Measurements from ENCODE around the gene RCCD1. TPM values are rescaled to one million over a fixed set of nuclear protein-coding genes. Genes with fewer than 3 reads are reported as not detected.

Gene RCCD1
- total RNA-seq, 6 experiments from 2014 or later = 13.7 to 16.4 (median 14.2) TPM

DNA sequence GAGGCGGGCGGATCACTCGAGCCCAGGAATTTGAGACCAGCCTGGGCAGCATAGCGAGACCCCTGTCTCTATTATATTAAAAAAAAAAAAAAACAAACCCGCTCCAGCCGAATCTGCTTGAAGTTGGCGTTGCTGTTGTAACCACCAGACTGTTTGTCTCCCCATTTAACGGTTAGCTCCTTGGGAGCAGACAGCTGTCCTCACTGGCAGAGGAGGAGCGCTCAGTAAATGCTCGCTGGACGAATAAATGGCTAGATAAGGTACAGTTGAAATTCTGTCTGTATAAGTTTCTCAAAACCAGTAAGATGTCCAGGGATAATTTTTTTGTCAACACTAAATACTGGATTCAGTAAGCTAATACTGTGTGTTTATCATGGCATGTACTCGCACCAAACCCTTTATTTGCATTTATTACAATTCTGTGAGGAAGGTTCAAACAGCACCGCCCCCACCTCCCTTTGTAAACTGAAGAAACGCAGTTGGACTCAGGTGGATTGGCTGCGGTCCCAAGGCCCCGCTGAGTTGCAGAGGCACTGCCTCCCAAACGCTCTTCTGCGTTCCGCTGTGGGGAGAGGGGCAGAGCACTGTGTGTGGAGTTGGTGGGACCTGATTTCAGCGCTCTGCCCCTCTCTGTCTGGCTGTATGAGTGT lies 1.1 kb downstream of the RCCD1 start:
- H3K27ac Mint-ChIP-seq = peak overlapping the region; percentile 96
- H3K36me3 Mint-ChIP-seq (ENCODE audit: low read depth) = peaks cover 24% of the 10 kb centered on the region
- peaks cover 27% of the 10 kb centered on the region for H3K4me1 Mint-ChIP-seq (ENCODE audit: low read depth)
- TF ChIP-seq, protein P1, sequence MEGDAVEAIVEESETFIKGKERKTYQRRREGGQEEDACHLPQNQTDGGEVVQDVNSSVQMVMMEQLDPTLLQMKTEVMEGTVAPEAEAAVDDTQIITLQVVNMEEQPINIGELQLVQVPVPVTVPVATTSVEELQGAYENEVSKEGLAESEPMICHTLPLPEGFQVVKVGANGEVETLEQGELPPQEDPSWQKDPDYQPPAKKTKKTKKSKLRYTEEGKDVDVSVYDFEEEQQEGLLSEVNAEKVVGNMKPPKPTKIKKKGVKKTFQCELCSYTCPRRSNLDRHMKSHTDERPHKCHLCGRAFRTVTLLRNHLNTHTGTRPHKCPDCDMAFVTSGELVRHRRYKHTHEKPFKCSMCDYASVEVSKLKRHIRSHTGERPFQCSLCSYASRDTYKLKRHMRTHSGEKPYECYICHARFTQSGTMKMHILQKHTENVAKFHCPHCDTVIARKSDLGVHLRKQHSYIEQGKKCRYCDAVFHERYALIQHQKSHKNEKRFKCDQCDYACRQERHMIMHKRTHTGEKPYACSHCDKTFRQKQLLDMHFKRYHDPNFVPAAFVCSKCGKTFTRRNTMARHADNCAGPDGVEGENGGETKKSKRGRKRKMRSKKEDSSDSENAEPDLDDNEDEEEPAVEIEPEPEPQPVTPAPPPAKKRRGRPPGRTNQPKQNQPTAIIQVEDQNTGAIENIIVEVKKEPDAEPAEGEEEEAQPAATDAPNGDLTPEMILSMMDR (IDR thresholded peaks at IDR 0.05) = no peak
- peaks cover 9% of the 10 kb centered on the region for H3K27me3 Mint-ChIP-seq (ENCODE audit: insufficient read depth)
- H3K9me3 Mint-ChIP-seq = no peaks in the 10 kb centered on the region
- DNase-seq = no peak
- H3K4me3 Mint-ChIP-seq = peak overlapping the region; percentile 90

DNA sequence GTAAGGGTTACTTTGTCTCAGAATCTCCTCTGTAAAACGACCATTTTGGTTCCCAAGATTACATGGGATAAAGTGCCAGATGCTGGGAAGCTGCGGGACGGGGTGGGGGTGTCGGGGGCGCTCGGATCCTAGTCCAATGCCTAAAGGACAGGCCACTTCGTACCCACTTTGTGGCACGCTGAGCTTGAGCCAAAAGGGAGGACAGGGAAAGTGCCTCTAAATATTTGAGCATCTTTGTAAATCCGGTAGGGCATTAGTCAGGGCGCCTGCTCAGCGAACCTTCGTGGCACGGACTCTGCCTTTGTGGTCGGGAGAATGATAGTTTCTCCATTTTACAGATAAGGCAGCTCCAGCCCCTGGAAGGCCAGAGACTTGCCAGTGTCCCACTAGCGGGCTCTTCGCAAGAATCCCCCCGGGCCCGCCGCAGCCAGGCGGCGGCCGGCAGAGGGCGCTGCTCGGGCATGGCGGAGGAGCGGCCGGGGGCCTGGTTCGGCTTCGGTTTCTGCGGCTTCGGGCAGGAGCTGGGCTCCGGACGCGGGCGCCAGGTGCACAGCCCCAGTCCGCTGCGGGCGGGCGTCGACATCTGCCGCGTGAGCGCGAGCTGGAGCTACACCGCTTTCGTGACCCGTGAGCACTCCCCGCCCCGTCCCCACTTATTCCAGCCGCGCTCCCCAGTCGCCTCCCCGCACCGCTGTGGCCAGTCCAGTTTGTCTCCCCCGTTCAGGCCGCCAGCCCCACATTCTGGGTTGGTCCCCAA lies 1.8 kb downstream of the RCCD1 start:
- H3K36me3 Mint-ChIP-seq (ENCODE audit: low read depth) = peaks cover 31% of the 10 kb centered on the region
- DNase-seq = peak; percentile 57
- peaks cover 27% of the 10 kb centered on the region for H3K4me1 Mint-ChIP-seq (ENCODE audit: low read depth)
- TF ChIP-seq, protein P1 (IDR thresholded peaks at IDR 0.05) = peak; percentile 97
- H3K27me3 Mint-ChIP-seq (ENCODE audit: insufficient read depth) = peaks cover 9% of the 10 kb centered on the region
- peak overlapping the region; percentile 90 for H3K4me3 Mint-ChIP-seq
- peak overlapping the region; percentile 96 for H3K27ac Mint-ChIP-seq
- no peaks in the 10 kb centered on the region for H3K9me3 Mint-ChIP-seq

- Mint-ChIP-seq H3K36me3 (ENCODE audit: low read depth) (peaks cover 34% of the 10 kb centered on the region), H3K4me1 (ENCODE audit: low read depth) (peaks cover 27% of the 10 kb centered on the region), H3K4me3 (peak overlapping the region; percentile 90), H3K9me3 (no peaks in the 10 kb centered on the region), H3K27ac (peak overlapping the region; percentile 77), H3K27me3 (ENCODE audit: insufficient read depth) (peaks cover 9% of the 10 kb centered on the region)
- peak; percentile 53 for DNase-seq
- TF ChIP-seq, protein P1 (IDR thresholded peaks at IDR 0.05) = no peak
These were observed 2.5 kb downstream of the RCCD1 start for GRCh38 chr15:90957031-90957790.

- Mint-ChIP-seq H3K4me1 (ENCODE audit: low read depth) (peaks cover 27% of the 10 kb centered on the region), H3K4me3 (peak overlapping the region; percentile 90), H3K27ac (peak overlapping the region; percentile 77), H3K36me3 (ENCODE audit: low read depth) (peaks cover 31% of the 10 kb centered on the region), H3K27me3 (ENCODE audit: insufficient read depth) (peaks cover 8% of the 10 kb centered on the region), H3K9me3 (no peaks in the 10 kb centered on the region)
- no peak for DNase-seq
- TF ChIP-seq, protein P1 (IDR thresholded peaks at IDR 0.05) = no peak; the same call in 1 of the 2 replicates
These were observed 3.1 kb downstream of the RCCD1 start for GRCh38 chr15:90957791-90958190.

- Mint-ChIP-seq H3K9me3 (no peaks in the 10 kb centered on the region), H3K4me3 (no peak overlapping the region), H3K27me3 (ENCODE audit: insufficient read depth) (peaks cover 8% of the 10 kb centered on the region), H3K27ac (peak overlapping the region; percentile 43; the same call in 1 of the 2 replicates), H3K4me1 (ENCODE audit: low read depth) (peaks cover 27% of the 10 kb centered on the region), H3K36me3 (ENCODE audit: low read depth) (peaks cover 28% of the 10 kb centered on the region; the same call in 1 of the 2 replicates)
- DNase-seq = no peak
- TF ChIP-seq, protein P1 (IDR thresholded peaks at IDR 0.05) = no peak
These were observed 4.4 kb downstream of the RCCD1 start for GRCh38 chr15:90959028-90959595.

Measured in HFFc6 (cell line).